ENCODE results near the gene RNF141. TPM values are rescaled to one million over a fixed set of nuclear protein-coding genes. Genes with fewer than 3 reads are reported as not detected.

RNF141 gene
- total and polyA plus RNA-seq, 2 of the 13 experiments (the other 11 are each of a cell fraction or from before 2014, with no cell fraction given): 9.3 to 22.4 TPM

DNA sequence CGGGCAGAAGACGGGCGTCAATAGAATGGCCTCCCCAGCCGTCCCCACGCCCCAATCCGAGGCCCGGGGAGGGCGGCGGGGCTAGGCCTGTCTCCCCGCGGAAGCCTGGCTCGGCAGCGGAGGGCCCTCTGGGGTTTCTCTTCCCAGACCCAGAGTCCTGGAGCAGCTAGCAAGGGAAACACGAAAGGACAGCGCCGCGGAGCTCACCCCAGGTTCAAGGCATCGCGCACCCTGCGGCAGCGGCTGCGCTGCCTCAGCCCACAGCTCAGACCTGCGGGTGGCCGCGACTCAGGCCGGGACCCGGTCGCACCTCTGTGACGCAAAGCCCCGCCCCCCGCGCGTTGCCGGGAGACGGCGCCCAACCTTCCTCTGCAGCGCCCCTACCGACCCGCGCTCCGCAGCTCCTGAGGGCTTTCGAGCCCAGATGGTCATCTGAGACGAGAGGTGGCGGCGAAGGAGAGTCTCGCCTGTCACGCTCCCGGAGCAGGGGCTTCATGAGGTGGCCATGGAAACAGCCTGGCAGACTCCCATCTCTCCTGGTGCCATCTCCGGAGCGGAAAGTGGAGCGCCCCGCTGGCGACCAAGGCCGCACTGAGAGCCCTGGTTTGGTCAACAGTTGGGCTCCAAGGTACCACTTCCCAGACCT, at the start of gene RNF141 (continued):
- TF ChIP-seq, protein P1, sequence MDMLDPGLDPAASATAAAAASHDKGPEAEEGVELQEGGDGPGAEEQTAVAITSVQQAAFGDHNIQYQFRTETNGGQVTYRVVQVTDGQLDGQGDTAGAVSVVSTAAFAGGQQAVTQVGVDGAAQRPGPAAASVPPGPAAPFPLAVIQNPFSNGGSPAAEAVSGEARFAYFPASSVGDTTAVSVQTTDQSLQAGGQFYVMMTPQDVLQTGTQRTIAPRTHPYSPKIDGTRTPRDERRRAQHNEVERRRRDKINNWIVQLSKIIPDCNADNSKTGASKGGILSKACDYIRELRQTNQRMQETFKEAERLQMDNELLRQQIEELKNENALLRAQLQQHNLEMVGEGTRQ (IDR thresholded peaks at IDR 0.05; ENCODE audit: low read depth, low read length): no peak
- TF ChIP-seq, protein P1 (CRISPR knock-in tag; IDR thresholded peaks at IDR 0.05; ENCODE audit: borderline replicate concordance): no peak; the same call in 1 of the 2 replicates
- TF ChIP-seq CBX2 (IDR thresholded peaks at IDR 0.05; ENCODE audit: low read depth, low read length): no peak
- no peak for TF ChIP-seq CBX2 (CRISPR knock-in tag; IDR thresholded peaks at IDR 0.05; ENCODE audit: low read depth)
- TF ChIP-seq NFKBIZ (CRISPR knock-in tag; IDR thresholded peaks at IDR 0.05): 0 out of 2 replicates have a peak, but pooled peaks have one; percentile 27
- TF ChIP-seq FOXC1 (CRISPR knock-in tag; IDR thresholded peaks at IDR 0.05; ENCODE audit: borderline replicate concordance): peak; percentile 87; the same call in 1 of the 2 replicates
- no peak for TF ChIP-seq ZBTB7A (CRISPR knock-in tag; IDR thresholded peaks at IDR 0.05)
- TF ChIP-seq HMG20A (CRISPR knock-in tag; IDR thresholded peaks at IDR 0.05; ENCODE audit: borderline replicate concordance): no peak
- TF ChIP-seq, protein P2, sequence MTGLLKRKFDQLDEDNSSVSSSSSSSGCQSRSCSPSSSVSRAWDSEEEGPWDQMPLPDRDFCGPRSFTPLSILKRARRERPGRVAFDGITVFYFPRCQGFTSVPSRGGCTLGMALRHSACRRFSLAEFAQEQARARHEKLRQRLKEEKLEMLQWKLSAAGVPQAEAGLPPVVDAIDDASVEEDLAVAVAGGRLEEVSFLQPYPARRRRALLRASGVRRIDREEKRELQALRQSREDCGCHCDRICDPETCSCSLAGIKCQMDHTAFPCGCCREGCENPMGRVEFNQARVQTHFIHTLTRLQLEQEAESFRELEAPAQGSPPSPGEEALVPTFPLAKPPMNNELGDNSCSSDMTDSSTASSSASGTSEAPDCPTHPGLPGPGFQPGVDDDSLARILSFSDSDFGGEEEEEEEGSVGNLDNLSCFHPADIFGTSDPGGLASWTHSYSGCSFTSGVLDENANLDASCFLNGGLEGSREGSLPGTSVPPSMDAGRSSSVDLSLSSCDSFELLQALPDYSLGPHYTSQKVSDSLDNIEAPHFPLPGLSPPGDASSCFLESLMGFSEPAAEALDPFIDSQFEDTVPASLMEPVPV (CRISPR knock-in tag; IDR thresholded peaks at IDR 0.05): peak; percentile 61; the same call in 1 of the 2 replicates
- TF ChIP-seq ZNF556 (CRISPR knock-in tag; IDR thresholded peaks at IDR 0.05; ENCODE audit: borderline replicate concordance): no peak; the same call in 1 of the 2 replicates
- peak; percentile 27; the same call in 1 of the 2 replicates for TF ChIP-seq ZNF776 (CRISPR knock-in tag; IDR thresholded peaks at IDR 0.05)
- TF ChIP-seq PTBP1 (IDR thresholded peaks at IDR 0.05; ENCODE audit: low read depth, low read length, poor library complexity, severe bottlenecking): no peak
- no peak for TF ChIP-seq RBM39 (IDR thresholded peaks at IDR 0.05; ENCODE audit: low read depth, low read length, poor library complexity, severe bottlenecking)
- TF ChIP-seq ZNF670 (CRISPR knock-in tag; IDR thresholded peaks at IDR 0.05; ENCODE audit: borderline replicate concordance): no peak
- TF ChIP-seq, protein P3, sequence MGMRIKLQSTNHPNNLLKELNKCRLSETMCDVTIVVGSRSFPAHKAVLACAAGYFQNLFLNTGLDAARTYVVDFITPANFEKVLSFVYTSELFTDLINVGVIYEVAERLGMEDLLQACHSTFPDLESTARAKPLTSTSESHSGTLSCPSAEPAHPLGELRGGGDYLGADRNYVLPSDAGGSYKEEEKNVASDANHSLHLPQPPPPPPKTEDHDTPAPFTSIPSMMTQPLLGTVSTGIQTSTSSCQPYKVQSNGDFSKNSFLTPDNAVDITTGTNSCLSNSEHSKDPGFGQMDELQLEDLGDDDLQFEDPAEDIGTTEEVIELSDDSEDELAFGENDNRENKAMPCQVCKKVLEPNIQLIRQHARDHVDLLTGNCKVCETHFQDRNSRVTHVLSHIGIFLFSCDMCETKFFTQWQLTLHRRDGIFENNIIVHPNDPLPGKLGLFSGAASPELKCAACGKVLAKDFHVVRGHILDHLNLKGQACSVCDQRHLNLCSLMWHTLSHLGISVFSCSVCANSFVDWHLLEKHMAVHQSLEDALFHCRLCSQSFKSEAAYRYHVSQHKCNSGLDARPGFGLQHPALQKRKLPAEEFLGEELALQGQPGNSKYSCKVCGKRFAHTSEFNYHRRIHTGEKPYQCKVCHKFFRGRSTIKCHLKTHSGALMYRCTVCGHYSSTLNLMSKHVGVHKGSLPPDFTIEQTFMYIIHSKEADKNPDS (CRISPR knock-in tag; IDR thresholded peaks at IDR 0.05): no peak
- TF ChIP-seq TSC22D2 (CRISPR knock-in tag; IDR thresholded peaks at IDR 0.05; ENCODE audit: borderline replicate concordance): 0 out of 2 replicates have a peak, but pooled peaks have one; percentile 69
- TF ChIP-seq TMF1 (CRISPR knock-in tag; IDR thresholded peaks at IDR 0.05; ENCODE audit: low read depth): no peak
- TF ChIP-seq SALL1 (CRISPR knock-in tag; IDR thresholded peaks at IDR 0.05): peak; percentile 74
- TF ChIP-seq BRD4 (CRISPR knock-in tag; IDR thresholded peaks at IDR 0.05): 0 out of 2 replicates have a peak, but pooled peaks have one; percentile 38
- no peak for TF ChIP-seq NFRKB (IDR thresholded peaks at IDR 0.05)
